GM12891 (cell line): ENCODE results near the gene KIF20B.

Source experiments
- POLR2A ChIP-seq: IDR thresholded peaks from 2 replicates; pipeline ENCODE4 v1.6.1; 2011; ENCODE audit warnings: low read depth, low read length, control low read depth
- SPI1 ChIP-seq: IDR thresholded peaks from 2 replicates; pipeline ENCODE4 v1.6.1; 2011; ENCODE audit warnings: low read depth, low read length, control low read depth
- TAF1 ChIP-seq: IDR thresholded peaks from 2 replicates; pipeline ENCODE4 v1.6.1; 2011; ENCODE audit warnings: low read depth, low read length, control low read depth

- TF ChIP-seq TAF1 (no peak), POLR2A (no peak), SPI1 (no peak)
Observed at GRCh38 chr10:89684604-89685003, 16.8 kb upstream of the KIF20B start.
